NCI-H146 treated with DMSO at 0.1 percent for 48 hours (cell line): ENCODE results near the gene RUNX2.

Experiments
- DNase-seq: peaks from one replicate; lab custom pipeline; 2025; ENCODE audit not compliant: unreplicated experiment; lab: John Stamatoyannopoulos, UW

The RUNX2 gene

DNA sequence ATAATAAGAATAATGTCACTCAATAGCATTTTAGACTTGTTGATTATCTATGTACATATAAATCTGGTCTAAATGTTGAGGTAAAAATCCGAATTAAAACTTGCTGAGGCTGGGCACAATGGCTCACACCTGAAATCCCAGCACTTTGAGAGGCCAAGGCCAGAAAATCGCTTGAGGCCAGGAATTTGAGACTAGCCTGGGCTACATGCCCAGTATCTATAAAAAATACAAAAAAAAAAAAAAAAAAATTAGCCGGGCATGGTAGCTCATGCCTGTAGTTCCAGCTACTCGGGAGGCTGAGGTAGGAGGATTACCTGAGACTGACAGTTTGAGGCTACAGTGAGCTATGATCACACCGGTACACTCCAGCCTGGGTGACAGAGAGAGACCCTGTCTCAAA is 83.8 kb downstream of the RUNX2 start:
- DNase-seq, result no peak

DNA sequence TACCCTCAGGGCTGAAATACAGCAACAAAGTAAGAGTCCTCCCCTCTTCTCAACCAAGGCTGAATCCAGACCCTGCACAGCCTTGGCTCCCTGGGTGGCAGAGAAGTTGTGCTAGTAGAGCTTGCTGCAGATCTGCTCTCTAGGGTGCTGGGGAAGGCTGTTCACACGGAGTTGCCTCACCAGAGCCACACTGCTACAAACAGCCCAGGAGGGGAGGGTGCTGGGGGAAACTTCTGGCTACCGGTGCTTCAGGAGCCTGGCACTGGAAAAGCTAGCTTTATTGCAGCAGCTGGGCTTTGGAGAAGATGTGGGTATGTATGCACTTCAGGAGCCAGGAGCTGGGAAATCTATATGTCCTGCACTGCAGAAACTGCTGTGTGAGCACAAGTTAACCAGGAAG is 87.2 kb downstream of the RUNX2 start:
- DNase-seq, result no peak

DNA sequence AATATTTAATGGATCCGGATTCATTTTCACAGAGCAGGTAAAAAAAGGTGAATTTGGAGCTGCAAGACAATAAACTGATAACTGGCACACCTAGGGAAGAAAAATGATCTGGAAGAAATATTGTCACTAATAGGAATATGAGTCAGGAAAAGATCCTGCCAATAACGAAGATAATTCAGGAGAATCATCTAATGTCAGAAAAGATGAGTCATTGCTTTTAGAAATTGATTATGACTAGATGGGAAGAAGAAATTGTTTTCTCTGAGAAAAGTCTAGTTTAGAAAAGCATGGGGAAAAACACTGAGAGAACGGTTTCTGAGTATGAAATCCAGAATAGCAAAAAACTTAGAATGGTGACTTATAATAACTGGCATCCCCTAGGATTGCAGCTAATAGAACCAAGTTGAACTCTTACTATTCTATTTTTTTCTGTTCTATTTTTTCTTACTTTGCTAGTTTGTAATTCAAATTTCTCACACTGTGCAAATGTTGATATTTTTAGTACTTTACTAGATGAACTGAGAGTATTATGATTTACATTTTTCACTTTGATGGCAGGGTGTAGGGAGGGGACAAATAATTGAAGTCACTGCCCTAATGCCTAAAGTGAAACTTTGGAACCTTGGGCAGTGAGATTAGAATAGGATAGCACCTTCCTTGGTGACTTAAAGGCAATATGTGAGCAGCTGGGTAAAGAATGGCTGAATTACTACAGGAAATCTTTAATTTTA is 87.8 kb downstream of the RUNX2 start:
- DNase-seq, result no peak

DNA sequence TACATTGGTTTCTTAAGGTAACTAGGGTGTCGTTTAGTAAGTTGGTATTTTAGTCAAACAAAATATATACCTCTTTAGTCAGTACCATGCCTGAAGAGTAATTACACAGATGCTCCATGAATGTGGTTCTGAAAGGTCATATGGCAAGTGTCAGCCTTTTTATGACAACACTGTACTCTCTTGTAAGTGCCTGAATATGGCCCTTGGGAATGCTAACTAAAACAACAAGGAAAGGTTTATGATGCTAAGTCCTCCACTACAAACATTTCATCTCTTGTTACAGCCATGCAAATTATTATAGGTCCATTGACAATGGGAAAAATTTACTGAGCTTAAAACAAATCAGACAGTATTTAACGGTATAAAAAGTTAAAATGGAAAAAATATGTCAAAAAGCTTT is 88.6 kb downstream of the RUNX2 start:
- DNase-seq, result no peak

DNA sequence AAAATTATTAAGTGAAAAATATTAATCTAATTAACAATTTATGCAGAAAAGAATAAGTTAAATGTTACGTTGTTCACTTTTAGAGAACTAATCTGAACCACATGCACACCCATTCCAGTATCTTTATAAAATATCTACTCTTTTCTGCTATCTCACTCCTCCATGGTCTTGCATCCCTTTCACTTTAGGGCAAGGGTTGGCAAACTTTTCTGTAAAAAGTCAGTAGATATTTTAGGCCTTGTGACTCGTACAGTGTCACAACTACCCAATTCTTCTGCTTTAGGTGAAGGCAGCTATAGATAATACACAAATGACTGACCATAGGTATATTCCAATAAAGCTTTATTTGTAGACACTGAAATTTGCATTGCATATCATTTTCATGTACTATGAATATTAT is 89.3 kb downstream of the RUNX2 start:
- no peak for DNase-seq

DNA sequence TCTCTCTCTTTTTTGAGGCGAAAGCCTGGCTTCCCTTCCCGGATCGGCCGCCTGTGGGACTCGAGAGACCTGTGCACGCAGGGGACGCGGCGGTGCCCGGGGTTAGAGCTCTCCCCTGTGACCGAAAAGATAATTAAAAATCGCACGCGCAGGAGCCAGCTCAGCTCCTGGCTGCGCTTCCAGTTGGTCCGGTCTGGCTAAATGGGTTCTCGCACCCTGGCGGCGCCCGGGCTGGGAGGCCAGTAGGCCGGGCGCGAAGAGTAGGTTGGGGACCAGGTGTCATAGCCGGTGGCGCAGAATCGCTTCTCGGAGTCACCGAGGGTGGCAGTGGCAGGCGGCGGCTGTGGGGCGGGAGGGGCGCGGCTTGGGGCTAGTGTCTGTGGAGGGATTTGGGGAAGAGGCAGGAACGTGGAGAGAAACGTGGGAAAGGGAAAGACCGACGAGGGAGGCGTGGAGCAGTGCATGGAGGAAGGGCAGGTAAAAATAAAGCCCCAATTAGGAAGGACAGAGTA is 91.5 kb downstream of the RUNX2 start:
- no peak for DNase-seq

DNA sequence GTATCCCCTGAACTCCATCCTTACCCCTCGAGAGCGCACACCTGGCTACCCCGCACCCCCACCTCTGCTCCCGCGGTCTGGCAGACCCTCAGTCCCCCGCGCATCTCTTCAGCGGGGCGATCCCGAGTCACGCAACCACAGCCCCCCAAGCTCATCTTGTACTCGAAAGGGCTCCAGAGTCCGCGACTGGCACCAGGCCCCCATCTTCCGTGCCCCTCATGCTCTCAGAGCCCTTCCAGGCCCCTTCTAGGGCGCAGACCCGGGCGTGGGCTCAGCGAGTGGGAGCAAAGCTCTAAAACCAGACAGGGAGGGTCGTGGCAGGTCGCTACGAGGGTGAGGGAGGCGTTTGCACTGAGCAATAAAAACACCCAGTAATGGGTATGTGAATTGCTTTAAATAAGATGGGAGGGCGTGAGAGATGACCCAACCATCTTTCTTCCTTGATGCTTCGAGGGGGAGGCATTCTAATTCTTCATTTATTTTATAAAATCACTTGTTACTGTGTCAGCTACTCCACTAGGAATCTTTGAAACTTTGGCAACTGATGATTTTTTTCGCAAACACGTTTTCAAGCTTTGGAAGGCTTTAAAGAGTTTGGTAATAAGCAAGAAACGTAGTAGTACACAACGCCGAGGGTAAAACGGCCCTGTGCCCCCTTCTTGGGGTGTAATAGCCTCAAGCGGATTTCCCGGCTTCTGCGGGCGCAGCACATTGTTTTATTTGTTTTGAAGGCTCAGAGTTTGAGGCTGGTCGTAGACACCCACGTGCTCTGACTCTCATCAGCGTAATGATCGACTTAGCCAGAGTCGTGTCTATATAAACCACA is 92.2 kb downstream of the RUNX2 start:
- DNase-seq, result no peak

DNA sequence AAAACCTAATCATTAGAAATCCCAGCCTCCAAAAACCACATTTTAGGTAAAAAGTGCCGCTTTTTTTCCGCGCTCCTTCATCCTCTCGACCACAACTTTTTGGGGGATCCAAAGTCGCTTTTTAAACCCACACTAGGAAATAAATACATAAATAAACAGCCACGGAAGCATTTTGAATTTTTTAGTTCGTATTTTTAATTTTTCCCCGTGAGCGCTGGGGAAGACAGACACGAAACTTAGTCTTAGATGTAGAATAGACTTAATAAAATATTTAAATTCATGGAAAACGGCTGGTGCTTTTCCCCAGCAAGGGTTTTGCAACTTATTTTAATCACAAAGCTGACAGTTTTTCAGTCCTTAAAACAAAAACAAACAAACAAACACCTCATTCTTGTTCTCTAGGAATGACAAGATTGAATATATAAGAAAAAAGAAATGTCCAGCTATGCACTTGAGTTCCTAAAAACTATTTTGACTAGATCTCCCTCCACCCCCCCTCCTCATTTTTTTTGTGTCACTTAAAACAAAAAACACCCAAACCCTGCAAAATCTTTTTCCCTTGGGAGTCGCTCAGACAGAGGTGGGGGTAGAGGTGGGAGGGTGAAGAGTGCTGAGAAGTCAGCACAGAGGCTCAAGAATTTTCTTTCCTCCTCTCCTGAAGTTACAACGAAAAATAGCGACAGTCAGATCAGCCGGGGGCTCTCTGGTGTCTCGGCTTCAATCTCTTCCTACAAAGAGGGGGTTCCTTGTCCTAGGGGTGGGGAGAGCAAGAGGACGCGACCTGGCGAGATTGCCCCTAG is 93.0 kb downstream of the RUNX2 start:
- DNase-seq, result no peak

DNA sequence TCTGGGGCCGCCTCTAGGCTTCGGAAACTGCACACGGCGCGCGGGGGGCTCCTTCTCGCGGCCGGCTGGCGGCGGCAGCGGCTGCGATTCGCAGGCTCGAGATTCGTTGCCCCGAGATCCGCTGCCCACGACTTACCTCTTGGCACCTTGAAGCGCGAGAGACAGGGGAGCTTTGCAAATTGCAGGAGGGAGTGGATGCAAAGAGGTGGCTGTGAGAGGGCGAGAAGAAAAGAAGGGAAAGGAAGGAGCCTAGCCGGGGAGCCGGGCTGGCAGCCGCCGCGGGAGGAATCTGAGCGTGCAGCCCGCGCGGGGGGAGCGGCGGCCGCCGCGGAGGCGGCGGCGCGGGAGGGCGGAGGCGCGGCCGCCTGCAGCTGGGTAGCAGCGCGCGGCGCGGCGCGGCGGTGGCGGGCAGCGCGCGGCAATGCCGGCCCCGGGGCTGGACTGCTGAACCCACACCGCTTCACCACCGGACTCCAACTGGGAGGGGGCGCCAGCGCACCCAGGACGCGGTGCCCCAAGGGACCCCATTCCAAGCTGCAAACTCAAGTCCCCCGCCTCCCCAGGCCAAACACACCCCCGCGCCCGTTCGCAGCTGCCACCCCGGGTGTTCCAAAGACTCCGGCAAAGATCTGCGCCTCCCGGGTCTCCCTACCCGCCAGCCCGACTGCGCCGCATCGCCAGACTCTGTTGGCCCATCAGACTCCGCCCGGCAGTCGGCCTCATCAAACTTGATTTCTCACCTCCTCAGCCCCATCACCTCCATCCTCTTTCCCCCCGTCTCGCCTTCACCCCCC is 93.8 kb downstream of the RUNX2 start:
- DNase-seq, result no peak

DNA sequence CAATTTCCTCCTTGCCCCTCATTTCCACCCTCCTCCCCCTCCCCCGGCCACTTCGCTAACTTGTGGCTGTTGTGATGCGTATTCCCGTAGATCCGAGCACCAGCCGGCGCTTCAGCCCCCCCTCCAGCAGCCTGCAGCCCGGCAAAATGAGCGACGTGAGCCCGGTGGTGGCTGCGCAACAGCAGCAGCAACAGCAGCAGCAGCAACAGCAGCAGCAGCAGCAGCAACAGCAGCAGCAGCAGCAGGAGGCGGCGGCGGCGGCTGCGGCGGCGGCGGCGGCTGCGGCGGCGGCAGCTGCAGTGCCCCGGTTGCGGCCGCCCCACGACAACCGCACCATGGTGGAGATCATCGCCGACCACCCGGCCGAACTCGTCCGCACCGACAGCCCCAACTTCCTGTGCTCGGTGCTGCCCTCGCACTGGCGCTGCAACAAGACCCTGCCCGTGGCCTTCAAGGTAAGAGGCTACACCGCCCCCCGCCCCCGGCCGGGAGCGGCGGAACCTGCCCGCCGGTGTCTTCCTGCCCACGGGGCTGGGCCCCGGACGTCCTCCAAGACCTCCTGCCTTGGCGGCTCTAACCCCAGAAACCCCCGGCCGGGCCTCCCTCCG is 94.5 kb downstream of the RUNX2 start:
- no peak for DNase-seq

DNA sequence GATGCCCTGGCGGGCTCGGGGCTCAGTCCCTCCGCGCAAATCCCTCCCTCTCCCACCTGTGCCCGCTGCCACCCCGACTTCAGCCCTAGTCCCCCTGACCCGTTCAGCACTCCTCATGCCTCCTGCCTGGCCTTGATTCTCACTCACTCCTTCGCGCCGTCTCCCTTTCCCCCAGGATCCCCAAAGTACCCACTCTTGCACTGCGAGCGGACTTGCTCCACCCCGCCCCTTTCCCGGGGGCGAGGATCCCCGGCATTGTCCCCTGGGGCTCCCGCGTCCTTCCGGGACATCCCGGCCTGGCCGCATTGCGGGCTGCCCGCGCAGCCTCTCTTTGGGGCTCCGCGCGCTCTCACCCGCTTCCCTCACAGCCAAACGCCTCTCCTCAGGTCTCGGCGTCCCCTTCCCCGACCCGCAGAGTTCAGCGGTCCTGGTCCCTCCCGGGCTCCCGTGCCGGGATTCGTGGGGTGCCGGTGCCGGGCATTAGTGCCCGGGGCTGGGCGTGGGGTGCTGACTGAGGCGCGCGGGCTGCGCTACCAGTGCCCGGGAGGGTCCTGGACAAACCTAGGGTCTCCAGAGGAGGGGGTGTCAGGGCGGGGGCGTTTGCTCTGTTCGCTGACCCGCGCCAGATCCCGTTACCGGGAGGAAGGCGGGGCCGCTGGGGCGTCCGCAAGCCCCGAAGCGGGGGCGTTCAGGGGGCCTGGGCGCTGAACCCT is 95.1 kb downstream of the RUNX2 start:
- no peak for DNase-seq

DNA sequence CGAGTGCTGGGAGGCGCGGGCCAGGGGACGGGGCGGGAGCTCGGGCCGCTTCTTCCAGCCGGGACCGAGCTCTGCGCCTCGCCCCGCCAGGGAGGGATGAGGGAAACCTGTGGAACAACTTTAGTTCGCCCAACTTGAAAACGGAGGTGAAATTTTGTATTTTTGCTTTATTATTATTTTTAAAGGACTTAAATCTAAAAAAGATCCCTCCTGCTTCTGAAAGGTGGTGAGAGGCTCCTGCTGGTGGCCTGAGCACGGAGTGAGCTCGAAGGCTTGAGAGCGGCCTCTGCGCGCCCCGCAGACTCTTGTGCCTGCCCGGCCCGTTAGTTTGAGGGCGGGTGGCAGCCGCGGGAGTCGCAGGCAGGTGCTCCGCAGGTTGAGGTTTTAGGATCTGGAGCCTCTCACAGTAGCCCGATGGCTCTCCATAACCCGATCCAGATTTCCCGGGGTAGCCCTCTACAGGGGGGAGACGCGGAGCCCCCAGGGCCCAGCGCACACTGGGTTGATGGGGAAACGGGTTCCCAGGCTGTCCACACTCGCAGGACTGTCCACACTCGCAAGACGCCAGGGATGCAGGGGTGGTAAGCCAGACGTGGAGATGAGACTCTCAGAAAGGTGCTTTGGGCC is 95.8 kb downstream of the RUNX2 start:
- DNase-seq, result no peak

DNA sequence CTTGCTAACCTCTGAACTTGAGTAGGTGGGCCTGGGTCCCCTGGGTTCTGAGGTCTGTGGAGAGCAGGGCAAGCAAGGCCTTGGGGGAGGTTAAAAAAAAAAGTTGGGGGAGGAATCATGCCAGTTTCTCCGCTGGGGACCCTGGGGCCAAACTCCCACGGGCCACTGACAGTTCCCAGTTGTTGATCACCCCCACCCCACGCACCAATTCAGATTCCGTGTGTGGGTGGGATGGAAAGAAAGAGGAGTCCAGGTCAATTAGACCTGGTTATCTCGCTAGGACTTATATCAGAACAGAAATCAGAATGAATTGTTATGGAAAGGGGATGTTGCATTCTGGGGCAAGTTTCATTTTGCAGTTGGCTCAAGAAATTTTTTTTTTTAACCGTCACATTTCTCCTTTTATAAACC is 96.3 kb downstream of the RUNX2 start:
- no peak for DNase-seq

DNA sequence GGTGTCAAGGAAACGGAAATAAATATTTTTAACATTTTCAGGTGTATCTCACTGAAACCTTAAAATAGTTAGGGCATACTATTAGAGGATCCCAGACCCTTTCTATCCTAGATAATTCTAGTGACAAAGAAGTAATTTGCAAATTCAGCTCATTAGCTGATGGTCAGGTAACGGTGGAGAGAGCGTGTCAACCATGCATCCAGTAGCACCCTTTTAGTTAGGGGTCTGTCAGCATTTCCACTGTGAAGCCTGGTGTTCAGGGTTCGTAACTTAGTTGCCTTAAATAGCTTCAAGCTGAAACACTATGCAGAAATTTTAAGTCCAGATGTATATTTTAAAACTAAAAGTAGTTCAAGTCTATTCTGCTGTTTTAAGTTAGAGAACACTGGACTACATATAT is 98.1 kb downstream of the RUNX2 start:
- no peak for DNase-seq

DNA sequence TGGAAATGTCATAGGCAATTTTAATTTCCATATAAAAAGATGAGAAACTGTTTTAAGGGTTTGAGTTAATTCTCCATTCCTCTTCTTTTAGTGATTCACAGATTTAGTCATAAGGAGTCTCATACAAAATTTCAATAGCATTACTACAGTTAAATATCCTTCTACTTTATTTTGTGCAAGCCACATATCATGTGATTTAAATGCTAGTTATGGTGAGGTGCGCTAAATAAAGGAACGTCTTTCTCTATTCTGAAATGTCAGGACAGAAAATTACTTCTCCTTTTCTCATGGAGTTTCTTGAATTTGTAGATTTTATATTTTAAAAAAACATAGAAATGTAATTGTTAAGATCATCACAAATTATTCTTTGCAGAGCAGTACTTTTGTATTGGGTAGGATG is 99.6 kb downstream of the RUNX2 start:
- no peak for DNase-seq

DNA sequence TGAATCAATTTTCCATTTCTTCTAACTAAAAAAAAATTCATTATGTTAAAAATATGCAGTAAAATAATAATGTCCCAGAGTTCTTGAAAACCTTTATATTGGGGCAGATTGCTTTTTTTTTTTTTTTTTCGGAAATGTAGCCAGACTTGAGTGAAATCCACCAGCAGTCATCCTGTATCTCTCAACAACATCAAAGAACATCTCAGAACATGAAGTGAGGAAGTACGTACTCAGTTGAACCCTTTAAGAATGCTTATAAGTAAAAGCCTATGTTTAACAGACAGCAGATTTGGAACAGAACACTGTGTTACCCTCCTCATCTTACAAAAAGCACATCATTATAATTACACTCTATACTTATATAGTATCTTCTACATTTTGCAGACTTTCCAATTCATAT is 100.6 kb downstream of the RUNX2 start:
- DNase-seq, result no peak

DNA sequence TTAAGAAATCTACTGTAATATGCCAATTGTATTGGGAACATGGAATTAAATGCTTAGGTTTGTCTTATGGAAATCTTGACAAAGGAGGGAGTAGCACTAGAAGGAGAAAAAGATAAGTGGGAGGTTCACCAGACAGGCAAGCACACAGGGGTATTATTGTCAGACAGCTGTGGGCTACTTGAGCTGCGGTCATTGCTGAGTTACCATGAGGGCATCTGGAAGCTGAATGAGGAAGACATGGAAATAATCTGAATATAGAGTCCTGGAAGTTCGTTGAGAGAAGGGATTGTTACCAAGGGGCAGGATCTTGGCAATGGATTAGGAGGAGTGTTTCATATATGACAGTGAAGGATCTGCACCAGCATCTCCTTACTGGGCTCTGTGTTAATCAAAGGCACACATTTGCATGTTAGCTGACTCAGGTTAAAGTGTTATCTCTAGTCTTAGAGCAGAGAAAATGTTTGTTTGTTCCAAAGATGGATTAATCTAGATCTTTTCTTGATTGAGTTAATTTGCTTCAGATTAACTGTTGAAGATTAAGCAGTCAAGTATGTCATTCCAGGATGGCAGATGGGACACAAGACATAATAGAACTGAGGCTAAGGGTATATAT is 102.6 kb downstream of the RUNX2 start:
- no peak for DNase-seq

DNA sequence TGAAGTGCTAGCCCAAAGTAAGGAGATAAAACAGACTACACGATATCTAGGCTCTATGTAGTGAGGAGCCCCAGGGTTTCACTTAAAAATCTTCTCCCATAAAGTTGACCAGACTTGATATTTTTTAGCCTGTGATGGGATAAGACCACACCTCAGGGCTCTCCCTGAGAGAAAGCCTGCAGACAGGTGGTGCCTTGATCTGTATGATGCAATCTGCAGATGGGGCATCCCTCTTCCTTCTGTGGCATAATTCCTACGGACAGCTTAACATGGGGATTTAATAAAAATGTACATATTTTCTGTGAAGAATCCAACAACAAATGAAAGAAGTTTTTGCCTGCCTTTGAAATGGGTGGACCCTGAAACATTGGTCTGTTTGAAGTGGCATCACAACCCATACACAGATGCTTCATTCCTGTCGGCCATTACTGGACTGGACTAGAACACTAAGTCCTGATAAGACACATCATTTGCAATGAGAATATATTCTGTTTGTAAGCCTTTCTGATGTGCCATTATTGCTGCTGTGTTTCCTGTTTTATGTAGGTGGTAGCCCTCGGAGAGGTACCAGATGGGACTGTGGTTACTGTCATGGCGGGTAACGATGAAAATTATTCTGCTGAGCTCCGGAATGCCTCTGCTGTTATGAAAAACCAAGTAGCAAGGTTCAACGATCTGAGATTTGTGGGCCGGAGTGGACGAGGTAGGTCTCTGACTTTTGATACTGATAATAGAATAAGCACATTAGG is 103.4 kb downstream of the RUNX2 start:
- no peak for DNase-seq
